Ecto neural progenitor cell (in vitro differentiated cells): ENCODE results near the gene ZNF621.
"Not testable (repeated sequence)": the region's sequence is repeated elsewhere in the genome, so short reads cannot be mapped to it uniquely, and the experiment has no call there.

Experiments
- DNase-seq: peaks from one replicate; pipeline ENCODE4 v3.0.0-alpha.2; 2018; ENCODE audit warnings: low spot score

ZNF621 gene

DNA sequence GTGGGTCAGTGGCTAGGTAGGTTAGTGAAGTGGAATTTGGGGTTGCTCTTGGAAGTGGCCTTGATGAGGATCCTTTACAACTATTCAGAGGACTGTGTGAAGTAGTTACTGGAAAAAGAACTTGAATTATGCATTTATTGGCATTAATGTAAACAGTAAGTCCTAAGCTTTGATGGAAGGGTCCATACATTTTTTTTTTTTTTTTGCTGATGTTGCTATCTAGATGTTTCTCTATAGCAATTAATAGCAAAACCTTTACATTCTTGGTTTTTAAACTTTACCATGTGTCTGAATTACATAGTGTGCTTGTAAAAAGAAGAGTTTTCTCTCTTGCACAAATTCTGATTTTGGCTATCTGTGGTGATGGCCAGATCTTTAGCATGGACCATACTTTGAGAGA is 9.5 kb downstream of the ZNF621 start:
- DNase-seq: no peak

DNA sequence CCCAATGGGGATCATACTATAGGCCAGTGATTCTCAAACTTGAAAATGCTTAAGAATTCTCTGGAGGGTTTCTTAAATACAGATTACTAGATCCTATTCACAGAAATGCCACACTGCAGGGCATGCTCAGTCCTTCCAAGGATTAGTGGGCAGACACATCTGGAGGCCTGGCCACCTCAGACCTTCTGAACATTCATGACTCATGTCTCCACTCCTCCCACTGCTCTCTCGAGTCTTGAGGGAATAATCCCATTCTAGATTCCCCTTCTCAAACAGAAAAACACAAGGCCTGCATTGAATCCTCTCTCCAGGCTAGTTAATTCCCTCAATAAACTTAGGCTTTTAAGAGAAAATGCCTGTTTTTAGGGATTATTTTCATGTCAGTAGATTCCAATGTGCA is 22.1 kb downstream of the ZNF621 start:
- DNase-seq: no peak

DNA sequence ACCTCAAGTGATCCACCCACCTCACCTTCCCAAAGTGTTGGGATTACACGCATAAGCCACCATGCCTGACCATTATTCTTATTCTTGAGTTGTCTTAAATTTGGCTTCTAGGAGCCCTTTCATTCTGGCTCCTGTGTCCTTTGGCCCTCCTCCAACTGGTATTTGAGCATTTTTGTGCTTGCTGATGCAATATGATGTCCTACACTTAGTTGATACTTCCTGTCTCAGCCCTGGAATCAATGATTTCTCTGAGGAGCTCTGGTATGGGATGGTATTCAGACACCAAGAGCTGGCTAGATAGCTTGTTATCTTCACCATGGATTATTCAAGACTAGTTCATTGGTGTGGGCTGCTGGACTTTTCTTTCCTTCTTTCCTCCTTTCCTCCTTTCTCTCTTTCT is 25.4 kb downstream of the ZNF621 start:
- DNase-seq: no peak

DNA sequence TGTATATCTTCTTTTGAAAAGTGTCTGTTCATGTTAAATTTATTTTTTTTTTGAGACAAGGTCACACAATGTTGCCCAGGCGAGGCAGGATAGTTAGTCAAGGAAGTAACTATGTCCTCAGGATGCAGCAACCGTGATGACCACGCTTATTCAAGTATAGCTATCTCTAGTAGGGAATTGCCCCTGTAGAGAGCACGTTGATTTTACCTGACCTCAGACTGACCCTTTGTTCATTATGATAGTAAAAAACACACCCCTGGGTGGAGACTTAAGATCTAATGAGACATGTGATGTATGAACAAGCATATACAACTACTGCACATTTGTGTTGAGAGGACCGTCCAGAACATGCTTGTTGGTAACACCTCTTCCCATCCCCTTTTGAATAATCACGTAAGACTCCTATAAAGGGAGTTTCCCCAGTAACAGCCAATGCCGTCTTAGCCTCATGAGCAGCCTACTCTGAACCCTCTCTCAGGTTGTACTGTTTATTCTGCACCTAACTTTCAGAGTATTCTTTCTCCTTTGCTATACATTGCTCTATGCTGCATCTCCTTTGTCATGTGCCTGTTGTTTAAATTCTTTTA is 32.9 kb downstream of the ZNF621 start:
- DNase-seq: no peak

DNA sequence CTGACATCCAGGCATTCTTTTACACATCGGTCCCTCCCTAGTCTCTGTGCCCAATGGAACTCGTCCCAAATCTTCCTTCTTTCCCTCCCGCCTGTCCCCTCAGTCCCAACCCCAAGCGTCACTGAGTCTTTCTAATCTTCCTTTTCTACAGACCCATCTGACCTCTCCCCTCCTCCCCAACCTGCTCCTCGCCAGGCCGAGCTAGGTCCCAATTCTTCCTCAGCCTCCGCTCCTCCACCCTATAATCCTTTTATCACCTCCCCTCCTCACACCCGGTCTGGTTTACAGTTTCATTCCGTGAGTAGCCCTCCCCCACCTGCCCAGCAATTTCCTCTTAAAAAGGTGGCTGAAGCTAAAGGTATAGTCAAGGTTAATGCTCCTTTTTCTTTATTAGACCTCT is 37.7 kb downstream of the ZNF621 start:
- not testable (repeated sequence) for DNase-seq

DNA sequence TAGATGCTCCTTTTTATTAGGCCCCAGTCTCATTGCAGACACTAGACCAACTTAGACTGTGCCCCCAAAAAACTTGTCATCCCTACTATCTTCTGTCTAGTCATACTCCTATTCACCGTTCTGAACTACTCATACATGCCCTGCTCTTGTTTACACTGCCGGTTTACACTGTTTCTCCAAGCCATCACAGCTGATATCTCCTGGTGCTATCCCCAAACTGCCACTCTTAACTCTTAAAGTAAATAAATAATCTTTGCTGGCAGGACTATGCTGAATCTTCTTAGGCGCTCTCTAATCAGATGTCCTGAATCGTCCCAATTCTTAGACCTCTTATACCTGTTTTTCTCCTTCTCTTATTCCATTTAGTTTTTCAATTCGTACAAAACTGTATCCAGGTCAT is 40.9 kb downstream of the ZNF621 start:
- not testable (repeated sequence) for DNase-seq

DNA sequence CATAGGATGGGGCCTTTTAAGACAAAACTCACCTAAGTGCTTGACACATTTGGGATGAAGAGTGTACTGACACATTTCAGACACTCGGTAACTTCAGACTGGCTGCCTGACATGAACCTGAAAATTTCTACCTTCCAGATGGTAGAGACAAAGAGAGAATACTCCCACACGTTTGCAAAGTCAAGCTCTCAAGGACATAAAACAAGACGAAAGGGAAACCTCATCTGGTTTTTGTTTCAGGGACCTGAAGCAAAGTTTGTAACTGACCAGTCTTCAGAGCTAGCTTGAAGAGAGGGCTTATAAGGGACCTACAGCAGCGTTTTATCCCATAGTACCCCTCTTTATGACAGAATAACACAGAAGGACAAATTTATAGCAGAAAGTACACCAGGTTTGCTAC is 41.9 kb downstream of the ZNF621 start:
- no peak for DNase-seq

DNA sequence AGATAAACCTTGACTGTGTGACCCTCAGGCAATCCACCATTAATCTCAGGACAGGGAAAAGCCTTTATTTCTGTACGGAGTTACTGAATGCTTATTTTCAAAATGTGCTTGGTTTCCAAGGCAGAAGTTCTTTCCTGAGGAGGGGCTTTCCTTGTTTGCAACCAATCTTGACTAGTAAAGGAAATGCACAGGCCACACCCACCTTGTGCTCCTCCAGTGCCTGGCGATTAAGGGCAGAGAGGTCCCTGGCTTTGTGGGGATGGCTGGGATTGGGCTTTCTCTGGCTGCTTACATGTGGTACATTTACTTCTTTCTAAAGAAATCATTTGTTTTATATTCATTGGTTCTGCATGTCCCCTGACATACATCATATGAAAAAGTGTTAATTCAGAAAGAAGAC is 47.8 kb downstream of the ZNF621 start:
- DNase-seq: no peak

DNA sequence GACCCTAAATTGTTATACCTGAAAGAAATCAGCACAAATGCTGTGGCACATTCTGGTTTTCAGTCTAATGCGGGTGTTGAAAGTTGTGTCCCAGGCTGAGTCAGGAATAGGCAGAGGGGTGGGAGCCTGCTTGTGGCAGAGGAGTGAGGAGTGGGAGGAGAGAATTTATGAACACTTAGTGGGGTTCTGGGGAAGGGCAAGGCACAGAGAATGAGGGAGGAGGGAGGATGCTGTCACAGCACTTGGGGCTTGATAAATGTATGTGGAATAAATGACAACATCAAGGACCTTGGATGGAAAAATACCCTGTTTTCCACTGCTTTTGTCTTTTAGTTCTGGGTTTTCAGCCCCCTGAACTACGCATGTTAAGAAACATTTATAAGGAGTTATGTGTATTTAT is 49.3 kb downstream of the ZNF621 start:
- no peak for DNase-seq

DNA sequence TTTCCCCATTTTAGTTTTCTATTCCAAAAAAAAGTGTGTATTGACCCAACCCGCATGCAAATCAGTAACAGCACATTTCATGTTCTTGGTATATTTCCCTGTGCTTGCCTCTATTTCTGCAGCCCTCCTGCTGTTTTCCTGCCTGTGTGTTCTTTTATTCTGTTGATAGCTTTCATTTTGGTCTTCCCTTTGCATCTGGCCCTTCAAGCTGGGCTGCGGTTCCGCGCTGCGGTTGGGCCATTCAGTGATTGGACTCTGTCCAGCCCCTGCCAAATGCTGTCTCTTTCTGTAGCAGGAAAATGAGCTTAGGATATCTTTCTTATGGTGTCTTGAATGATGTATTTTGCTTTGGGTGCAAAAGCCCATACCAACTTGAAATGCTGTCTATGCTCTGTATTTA is 49.9 kb downstream of the ZNF621 start:
- DNase-seq: no peak

DNA sequence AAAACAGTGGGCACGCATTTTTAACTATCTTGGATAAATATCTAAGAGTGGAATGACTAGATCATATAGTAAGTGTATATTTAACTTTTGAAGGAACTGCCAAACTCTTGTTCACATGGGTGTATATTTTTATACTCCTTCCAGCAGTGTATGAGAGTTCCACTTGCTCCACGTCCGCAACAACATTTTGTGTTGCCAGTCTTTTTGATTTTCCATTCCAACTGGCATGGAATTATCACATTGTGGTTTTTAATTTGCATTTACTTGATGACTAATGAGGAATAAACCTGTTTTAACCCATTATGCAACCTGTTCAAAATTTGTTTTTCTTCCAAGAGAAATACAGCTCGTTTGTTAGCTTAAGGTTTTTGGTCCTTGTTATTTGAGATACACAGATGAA is 51.6 kb downstream of the ZNF621 start:
- DNase-seq: no peak

DNA sequence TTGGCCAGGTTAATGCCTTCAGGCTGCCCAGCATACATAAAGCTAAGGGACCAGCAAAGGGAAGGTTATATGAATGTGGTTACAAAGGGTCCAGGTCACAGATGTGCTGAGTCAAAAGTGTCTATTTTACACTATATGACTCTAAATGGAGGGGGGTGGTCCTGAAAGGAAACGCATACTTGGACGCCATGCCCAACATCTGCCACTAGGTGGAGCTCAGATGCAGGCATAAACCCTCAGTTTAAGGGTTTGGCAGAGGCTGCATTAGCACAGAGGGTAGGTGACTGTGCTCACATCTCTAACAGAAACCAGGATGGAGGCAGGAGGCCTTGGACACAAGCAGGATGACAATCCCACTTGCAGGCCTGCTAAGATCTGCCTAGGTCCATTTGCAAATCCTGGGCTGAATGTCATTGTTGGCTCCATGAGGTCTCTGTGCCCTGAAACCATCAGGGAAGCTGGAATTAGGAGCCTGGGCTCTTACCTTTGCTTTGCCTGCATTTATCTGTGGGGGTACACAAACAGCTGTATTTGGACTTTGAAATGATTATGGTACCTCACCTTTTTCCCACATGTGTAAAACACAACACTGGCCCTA is 55.8 kb downstream of the ZNF621 start:
- DNase-seq: peak; percentile 78

DNA sequence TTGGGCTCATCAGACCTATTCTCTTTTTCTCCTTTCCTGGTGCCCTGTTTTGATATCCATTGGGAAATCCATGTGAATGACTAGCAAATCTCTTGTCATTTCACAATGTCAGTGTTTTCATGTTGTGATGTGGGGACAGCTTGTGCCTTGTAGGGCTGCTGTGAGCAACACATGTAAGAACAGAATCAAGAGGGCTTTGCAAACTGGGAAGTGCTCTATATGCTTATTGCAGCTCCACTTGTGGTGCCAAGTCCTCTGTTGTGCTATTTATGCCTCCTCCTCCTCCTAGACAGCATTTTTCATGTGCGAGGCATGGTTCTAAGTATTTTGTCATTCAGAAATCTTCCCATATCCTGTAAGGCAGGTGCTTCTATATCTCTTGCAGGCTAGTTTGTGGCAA is 56.4 kb downstream of the ZNF621 start:
- no peak for DNase-seq

DNA sequence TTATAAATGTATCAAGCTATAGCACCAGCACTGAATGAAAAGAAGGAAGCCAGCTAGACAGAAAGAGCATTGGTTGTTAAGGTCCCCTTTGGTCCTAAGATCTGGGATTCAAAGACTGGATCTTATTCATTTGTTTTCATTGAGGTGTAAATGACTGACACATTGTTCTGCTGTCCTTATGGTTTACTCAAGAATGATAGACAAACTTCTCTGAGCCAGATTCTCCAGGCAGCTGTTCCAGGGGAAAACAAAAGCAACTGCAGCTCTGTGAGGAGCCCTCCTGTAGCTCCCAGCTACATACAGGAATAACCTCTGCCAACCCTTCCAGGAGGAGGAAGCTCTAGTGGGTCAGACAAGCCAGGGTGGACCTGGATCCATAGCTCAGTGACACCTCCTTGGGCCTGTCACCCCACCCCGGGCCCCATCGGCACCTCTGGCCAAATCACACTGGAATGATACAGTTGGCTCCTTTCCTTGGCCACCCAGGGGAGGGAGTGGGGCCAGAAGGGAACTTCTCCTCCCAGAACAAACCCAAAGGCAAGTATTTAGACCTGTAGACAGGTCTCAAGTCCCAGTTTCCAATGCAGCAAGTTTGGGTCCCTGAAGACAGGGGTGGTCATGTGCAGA is 57.8 kb downstream of the ZNF621 start:
- no peak for DNase-seq

DNA sequence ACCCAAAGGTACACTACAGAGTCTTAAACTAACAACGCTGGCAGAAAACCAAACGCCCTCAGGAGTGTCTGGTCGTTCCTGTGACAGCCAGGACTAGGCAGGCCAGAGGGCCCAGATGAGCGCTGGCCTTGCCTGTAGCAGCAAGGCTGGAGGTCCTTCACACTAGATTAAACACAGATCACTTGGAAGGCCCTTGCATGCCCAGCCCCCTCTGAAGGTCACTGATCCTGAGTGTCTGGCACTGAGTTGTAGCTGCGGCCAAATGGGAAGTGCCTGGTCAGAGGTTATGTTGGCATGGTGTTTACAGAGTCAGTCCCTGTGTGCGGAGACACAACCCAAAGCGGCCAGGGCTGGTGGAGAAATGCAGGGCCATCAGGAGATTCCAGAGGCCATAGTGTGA is 58.9 kb downstream of the ZNF621 start:
- DNase-seq: no peak

DNA sequence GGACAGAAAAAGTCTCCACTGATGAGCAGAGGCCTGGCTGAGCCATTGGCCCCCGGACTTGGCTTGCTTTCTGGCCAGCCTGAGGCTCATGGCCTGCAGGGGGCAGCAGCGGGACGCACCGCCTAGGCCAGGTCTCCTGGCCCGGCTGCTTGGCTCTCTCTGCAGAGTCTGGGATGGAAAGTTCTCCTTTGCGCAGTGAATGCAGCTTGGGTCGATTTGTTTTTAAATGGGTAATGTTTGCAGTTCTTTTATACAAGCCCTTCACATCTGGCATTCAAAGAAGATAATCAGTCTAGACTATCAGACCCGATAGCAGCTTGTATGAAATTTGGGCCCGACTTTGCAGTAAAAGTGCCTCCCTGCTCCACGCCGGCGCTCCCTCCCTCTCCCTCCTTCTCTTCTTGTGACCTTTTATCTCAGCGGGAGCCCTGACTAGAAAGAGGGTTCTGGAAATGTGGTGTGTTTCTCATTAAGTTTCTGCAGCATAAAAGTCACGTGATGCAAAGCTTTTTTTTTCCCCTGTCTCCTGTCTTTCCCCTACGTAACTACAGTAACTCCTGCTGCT is 59.9 kb downstream of the ZNF621 start:
- peak; percentile 92 for DNase-seq

DNA sequence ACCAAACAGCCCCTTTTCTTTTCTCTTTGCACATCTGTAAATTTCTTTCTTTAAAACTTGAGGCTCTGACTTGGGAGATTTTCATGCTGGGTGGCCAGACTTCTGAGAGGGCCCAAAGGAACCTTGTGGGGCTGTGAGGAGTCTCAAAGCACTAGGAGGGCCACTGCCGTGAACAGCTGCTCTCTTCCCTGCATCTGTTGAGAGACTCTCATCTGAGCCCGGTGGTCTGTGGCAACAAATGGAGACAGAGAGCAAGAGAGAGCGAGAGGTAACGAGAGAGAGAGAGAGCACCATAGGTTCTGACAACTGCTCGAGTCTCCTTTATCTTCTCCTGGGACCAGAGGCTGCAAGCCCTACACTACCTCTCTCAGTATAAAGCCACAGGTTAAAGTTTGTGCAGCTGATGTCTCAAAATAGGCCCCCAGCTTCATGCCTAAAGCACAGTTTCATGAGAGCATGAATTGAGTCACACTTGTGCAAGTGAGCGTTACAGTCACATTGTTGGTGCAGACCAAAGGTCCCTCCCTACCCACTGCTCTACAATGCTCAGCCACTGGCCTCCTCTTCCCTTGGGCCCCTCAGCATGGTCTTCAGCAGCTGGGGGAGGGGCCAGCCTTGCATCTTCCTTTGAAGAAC is 60.7 kb downstream of the ZNF621 start:
- no peak for DNase-seq

DNA sequence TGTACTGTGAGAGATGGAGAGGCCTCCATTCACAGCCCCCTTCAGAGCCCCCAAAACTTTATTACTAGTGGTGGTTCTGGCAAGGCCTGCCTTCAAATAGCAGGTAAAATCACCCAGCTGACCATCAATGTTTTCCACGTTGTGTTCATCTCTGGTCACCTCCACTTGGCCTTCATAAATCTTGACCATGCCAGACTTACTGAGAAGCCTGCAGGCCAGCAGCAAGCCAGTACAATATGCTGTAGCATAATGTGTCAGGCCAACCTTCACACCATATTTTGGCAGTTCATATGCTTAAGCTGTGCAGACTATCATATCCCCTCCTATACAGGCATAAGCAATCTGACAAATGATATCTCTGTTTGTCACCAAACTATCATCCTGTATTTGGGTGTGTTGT is 62.1 kb downstream of the ZNF621 start:
- no peak for DNase-seq

DNA sequence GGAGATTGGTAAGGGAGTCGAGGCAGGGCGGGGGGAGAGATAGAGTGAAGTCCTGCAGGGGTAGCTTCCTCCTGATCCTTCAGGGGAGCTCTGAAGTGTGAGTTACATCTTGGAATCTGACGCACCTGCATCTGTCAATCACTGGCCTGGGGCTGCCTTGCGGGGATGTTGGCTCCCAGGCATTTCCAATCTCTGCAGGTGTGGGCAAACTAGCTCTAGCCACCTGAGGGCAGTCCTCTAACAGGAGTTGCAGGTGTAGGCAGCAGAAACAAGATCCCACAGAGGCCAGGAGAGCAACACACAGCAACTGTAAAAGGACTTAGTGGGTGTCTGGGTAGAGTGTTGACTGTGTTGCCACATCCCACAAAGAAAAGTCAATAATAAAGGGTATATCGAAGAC is 63.6 kb downstream of the ZNF621 start:
- DNase-seq: no peak
